Adrenal gland (tissue), 5 donors: ENCODE measurements around the gene SLC35G3.

ENCODE experiments used
- CTCF ChIP-seq, 6 experiments: fragments of 450-650 bp in 4 of 6; fragments of 200-600 bp in 2 of 6; sonication (generic) in 1 of 6; IDR thresholded peaks; 1 replicate in 5 of 6; 2 replicates in 1 of 6; pipeline versions ENCODE4 v1.5.1 to v1.8.0; 2016 to 2021; ENCODE audit warnings: antibody characterized with exemption in 6 of 6, mild to moderate bottlenecking in 2 of 6, moderate library complexity in 1 of 6
- POLR2A ChIP-seq, 2 donors: fragments of 450-650 bp; IDR thresholded peaks; one replicate each; pipeline ENCODE4 v1.6.1; 2017; ENCODE audit warnings: antibody characterized with exemption in 2 of 2, mild to moderate bottlenecking in 2 of 2, moderate library complexity in 1 of 2
- donor health status: DM: no; HTN: no; CAD: no.

GRCh38 chr17:35192708-35193107, 1.5 kb downstream of the SLC35G3 start:
- no peak for TF ChIP-seq CTCF (IDR thresholded peaks at IDR 0.05)
- TF ChIP-seq POLR2A (IDR thresholded peaks at IDR 0.05), result no peak
